Right hindlimb (tissue), 1 donor: ENCODE measurements around the gene NUDT2.
A peak's percentile ranks its signal among the peaks of the same experiment; 100 is the strongest.
"Not testable (repeated sequence)": the region's sequence is repeated elsewhere in the genome, so short reads cannot be mapped to it uniquely, and the experiment has no call there.

ENCODE experiments used
- DNase-seq: peaks from one replicate; pipeline ENCODE4 v3.0.0-alpha.2; 2018

The NUDT2 gene

DNA sequence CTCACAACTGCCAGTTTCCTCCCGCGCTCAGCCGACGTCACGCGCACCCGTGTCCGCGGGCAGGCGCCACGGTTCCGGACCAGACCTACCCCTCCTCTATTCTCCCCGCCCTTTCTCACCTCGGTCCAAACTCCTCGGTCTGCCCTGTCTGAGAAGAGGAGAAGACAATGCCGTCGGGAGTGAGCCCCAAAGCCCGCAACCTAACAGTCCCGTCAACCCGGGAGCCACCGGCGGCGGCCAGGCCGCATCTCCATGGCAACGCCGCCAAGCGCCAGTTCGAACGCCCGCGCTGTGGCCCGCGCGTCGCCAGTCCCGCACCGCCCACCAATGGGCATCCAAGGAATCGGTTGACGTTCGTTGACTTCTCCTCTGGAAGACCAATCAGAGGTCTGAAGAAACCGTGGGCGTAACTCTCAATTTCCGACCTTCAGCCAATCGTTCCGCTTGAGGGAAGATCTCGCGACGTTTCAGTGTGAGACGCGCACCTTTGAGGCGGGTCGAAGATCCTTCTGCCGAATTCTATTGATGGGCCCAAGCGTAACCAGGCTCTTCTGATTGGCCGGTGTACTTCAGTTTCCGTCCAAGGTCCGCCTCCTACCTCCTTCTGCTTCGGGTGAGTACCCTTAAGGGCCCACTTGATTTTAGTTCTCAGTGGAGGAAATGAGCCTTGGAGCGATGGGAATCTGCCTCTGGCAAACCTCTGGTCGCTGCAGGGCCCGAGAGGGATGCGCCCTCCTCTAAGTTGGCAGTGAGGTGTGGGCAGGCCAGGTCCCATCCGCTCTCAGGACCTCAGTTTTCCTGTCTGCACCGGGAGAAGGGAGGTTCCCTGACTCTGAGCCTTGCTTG is at the start of gene NUDT2, which contains the start of gene KIF24:
TSS of gene NUDT2 (plus strand) at position 583 of the 846 bp plus-strand sequence. CDS start 9,471 bp downstream, outside the sequence.
TSS of gene KIF24 (minus strand) at position 282 of the 846 bp plus-strand sequence. CDS start 17,922 bp downstream, outside the sequence.
- DNase-seq: peak; percentile 99

DNA sequence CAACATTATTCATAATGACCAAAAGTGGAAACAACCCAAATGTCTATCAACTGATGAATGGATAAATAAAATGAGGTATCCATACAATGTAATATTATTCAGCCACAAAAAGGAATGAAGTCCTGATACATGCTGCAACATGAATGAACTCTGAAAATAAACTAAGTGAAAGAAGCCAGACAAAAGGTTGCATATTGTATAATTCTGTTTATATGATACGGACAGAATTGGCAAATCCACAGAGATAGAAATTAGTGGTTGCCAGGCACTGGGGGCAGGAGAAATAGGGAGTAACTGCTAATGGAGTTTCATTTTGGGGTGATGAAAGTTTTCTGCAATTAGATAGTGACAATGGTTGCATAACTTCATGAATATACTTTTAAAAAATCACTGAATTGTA is 47.3 kb upstream of the NUDT2 start:
- no peak for DNase-seq

DNA sequence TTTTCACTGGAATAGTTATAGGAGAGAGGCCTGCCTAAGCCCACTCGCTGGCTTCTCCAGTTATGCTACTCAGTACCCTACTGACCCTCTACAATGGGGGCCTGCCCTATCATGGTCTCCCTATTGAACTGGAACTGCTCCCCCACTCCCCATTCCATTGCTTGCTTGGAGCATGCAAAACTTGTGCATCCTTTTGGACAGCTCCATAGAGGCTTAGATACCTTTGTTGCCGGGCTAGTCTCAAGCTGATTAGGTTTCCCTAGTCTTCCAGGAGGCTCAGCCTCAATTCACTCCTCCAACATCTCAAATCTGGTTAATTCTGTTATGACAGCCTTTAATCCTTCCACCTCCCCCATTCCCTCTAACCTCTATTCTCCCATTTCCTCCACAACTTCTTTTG is 40.2 kb upstream of the NUDT2 start:
- DNase-seq: no peak

DNA sequence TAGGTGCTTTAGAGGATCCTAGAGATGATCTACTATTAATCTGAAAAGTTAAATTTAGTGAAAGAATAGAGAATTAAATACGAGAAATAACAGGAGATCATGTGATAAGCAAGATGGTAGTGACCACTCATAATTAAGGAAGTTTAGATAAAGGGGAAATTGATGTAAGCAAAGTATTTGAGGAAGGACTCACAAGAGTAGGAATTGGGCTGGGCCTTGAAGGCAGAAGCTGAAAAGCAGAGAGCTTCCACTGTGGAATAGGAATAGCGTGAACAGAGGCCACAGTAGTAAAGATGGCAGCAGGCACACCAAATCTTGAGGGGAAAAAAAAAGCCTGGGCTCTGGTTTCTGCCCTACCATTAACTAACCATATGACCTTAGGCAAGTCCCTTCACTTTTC is 38.3 kb upstream of the NUDT2 start:
- DNase-seq: no peak

DNA sequence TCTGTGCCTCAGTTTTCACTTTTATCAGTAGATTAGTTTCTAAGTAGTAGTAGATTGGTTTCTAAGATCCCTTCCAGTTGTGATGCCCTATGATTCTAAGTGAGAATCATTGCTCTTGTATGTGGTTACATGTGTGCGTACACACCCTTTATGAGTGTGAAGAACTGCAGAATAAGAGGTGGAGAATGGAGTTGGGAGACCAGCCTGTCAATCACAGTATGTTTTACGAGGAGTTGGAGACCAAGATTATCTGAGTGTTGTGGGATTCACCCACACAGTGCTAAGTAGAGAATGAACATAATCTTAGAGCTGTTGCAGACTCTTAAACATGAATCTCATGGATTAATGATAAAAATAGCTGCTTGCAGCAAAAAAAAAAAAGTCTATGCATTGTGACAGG is 37.9 kb upstream of the NUDT2 start:
- no peak for DNase-seq

DNA sequence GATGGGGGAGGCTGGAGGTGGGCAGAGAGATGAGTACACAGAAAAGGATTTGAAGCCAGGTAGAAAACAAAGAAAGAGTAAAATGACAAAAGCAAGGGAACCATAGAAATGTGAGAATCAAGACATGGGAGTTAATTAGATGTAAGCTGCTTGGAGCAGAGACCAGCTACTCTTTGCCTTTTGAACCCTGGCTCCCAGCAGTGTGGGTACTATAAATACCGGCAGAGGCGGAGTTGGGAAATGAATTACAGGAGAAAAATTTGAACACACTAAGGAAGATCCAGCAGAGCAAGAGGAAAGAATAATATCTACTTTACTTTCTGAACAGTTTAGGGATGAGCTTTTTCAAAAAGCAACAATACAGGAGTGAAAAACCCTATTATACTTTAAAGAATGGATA is 36.8 kb upstream of the NUDT2 start:
- no peak for DNase-seq

DNA sequence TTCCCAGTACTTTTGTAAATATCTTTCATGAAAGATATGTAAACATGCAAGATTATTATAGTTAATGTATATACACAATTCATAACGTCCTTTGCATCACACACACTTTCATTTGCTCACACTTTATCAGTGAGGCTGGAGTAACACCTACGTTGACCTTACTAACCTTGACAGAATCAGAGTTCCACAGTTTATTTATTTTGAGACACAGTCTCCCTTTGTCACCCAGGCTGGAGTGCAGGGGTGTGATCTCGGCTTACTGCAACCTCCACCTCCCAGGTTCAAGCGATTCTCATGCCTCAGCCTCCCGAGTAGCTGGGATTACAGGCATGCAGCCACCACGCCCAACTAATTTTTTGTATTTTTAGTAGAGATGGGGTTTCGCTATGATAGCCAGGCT is 28.3 kb upstream of the NUDT2 start:
- not testable (repeated sequence) for DNase-seq

DNA sequence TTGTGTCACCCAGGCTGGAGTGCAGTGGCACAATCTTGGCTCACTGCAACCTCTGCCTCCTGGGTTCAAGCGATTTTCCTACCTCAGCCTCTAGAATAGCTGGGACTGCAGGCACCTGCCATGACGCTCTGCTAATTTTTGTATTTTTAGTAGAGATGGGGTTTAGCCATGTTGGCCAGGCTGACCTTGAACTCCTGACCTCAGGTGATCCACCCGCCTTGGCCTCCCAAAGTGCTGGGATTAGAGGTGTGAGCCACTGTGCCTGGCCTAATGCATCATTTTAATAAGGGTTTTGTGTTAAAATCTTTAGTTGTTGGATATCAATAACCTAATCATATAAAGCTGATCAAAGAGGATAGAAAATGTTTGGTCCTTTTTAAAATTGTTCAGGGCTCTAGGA is 21.1 kb upstream of the NUDT2 start:
- not testable (repeated sequence) for DNase-seq

DNA sequence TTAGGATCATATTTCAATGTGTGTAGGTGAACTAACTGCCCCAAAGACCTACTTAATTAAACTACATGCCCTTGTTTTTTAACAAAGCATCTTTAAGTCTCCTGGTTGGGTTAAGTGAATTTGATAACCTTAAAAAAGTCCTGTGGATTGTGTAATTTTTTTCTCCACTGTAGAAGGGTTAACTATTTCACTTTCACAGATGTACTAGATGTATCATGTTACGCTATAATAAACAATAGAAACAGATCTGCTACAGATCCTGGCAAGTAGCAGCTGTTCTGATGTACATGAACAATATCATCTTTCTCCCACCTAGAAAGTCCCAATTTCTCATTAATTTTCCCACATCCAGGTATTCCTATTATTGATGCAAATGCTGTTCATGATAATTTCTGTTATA is 19.2 kb upstream of the NUDT2 start:
- no peak for DNase-seq

DNA sequence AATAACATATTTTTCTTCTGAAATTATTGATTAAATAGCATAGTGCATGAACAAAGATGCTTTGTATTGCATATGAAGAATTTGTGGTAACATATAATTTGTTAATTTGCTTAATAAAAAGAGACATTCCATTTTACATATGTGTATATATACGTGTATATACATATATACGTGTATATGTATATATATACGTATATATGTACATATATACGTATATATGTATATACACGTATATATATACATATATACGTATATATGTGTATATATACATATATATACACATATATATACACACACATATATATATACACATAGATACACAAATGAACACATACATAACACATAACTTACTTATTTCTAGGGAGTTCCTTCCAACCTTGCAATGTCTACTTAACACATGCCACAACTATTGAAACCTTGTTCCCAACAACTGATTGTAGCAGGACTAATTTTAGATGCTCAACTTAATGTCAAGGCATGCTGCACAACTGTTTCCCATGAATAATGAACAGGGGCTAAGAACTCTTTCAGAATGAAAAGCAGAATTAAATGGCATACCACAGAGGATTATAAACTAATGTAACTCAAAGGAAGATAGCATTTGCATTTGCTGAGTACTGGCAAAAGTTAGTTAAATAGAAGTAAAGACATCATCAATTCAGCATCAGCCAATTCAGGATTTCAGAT is 17.7 kb upstream of the NUDT2 start:
- DNase-seq: no peak

DNA sequence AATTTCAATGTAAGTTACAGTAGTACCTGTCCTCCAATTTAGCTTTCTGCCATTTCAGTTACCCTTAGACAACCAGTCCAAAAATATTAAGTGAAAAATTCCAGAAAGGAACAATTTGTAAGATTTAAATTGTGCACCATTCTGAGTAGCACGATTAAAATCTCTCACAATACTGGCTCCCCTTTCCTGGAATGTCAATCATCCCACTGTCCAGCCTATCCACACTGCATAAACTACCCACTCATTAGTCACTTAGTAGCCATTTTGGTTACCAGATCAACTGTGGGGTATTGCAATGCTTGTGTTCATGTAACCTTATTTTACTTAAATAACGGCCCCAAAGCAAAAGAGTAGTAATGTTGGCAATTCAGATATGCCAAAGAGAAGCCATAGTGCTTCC is 11.9 kb upstream of the NUDT2 start:
- DNase-seq: no peak

DNA sequence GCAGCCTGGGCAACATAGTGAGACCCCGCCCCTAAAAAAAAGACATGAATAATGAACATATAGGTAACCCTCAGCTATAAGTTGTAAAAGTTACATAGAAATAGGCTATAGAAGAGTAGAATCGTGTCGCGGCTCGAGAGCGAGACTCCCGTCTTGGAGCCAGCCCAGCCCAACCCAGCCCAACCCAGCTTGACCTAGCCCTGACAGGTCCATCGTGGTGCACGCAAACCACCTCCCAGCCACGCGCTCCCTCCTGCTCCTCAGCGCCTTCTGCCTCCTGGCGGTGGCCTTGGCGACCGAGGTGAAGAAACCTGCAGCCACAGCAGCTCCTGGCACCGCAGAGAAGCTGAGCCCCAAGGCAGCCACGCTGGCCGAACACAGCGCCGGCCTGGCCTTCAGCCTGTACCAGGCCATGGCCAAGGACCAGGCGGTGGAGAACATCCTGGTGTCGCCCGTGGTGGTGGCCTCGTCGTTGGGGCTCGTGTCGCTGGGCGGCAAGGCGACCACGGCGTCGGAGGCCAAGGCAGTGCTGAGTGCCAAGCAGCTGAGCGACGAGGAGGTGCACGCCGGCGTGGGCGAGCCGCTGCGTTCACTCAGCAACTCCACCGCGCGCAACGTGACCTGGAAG is 11.1 kb upstream of the NUDT2 start:
- no peak for DNase-seq

DNA sequence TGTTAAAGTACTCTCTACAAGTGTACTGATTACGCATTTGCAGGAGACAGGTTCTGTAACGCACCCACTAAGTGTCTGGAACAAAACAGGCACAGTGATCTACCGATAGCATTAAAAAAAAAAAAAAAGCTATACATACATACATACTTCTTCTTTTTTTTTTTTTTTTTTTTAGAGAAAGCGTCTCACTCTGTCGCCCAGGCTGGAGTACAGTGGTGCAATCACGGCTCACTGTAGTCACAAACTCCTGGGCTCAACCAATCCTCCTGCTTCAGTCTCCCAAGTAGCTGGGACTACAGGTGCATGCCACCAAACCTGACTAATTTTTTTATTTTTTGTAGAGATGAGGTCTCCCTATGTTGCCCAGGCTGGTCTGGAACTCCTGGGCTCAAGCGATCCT is 7.9 kb upstream of the NUDT2 start:
- DNase-seq: no peak

DNA sequence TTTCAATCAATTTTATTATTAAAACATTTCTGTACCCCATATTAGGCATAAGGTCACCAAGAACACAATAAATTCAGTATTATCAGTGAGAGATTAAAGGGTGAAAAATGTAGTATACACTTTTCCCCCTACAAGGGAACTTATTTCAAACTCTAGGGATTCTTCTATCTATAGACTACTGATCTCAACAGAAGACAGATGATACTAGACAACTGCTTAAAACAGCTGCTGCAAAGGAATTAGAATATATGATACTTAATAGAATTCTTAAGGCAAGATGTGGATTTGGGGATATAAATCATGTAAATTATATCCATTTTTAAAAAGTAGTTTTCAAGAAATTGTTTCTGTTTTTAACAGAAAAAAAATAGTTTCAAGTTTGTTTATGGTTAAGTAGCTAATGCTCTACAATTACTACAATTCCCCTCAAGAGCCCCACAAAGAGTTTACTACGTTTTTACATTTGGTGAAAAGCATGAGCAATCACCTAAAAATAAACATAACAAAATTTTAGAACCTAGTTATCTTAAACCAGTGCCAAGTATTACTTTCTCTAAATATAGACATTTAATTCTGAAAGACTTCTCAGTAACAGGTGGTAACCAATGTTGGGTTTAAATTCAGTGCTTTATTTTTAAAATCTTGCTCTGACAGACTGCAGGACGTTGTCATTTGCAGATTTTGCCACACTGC is 6.3 kb upstream of the NUDT2 start:
- no peak for DNase-seq

DNA sequence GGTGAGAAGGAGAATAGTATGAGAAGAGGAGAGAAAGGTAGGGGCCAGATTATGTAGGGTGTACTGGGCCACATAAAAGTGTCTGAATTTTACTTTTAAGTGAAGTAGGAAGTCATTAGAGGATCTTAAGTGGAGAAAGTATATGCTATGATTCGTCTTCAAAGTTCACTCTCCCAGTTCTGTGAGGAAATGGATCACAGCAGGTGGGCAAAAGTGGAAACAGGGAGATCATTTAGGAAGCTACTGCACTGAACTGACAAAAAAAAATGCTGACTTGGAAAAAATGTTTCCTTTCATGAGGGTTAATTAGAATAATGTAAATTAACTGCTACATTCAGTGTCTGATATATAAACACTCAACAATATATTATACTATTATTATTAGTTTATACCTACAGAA is 2.7 kb upstream of the NUDT2 start:
- DNase-seq: no peak

DNA sequence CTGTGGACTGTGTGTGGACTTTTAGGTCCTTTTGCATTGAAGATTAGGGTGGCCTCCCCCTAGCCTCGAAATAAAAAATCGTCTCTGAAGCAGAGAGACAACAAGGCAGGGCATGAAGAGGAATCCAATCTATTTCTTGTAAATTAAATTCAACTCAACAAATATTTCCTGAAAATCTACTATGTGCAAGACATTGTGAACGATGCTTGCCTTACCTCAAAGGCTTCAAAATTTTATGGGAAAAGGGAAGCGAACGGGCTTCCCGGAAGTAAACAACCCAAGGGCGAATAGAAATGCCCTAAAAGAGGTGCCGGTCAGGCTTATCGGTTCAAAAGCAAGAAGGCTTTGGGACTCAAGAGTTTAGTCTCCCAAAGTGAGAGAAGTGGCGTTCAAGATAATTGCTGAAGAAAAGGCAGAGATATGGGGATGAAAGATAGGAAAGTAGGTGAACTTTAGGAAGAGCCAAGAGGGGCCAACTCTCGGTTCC is 826 bp upstream of the NUDT2 start:
- no peak for DNase-seq

DNA sequence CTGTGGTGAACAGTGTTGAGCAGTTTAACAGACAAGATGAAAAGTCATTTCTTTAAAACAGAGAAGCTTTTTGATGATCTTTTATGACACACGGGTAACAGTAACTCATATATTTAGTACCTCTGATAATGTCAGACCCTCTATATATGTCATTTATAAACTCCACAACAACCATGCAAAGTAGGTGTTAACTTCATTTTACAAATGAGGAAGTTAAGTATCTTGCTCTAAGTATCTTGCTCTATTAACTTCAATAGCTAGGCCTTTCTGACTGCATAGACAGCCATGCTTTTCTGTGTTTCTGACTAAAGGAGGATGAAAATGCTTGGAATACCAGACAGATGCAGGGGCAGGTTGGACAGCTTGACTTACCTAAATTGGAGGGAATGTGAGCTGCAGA is 1.8 kb downstream of the NUDT2 start:
- no peak for DNase-seq

DNA sequence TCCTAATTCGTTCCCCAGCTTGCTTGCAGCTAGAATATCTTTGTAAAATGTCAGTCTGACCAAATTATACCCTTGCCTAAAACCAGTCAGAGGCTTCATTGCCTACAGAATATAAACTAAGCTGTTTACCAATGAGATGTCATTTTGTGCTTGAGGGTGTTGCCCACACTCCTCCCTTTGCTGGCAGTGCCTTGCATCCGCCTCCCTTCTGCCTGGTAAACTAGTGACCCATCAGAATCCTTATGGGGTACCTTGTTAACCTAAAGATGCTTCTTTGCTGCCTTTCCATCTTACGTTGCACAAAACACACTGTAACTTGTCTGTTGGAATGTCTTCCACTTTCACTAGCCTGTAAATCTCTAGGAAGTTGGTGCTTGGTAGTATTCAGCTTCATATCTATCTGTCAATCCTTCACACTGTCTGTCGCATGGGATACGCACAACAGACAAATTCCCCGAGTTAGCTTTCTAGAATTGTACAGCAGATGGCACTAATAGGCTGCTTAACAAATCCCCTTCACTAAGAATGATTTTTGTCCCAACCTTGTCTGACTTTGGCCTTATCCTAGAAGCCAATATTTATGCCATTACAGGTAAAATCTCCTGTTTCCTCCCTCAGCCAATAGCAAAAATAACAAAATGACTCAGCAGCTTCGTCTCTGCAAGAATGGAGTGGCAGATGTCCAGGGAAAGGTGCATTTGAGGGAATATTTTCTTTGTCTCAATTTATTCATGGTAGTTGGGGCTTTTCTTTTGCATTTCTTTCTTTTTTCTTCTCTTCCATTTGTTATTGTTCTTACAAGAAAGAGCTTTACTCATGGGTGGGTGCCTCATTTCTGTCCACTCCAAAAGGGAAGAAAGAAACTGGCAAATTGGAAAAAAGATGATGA is 3.0 kb downstream of the NUDT2 start:
- no peak for DNase-seq

DNA sequence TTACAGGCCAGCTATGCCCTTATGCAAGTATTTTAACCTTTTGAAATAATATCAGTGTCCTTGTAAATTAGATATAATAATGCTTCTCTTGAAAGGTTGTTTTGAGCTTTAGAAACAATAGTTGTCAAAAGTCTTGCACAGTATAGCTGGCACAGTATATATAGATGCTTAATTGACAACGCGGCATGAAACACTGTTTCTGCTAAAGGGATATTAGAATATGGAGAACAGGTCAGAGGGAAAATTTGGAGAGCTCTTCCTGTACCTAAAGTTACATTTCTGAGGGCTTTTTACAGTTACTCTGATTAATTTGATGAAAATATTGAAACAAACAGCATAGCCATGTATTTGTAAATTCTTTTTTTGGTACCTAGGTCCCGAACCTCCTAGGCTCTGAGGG is 4.5 kb downstream of the NUDT2 start:
- DNase-seq: no peak

DNA sequence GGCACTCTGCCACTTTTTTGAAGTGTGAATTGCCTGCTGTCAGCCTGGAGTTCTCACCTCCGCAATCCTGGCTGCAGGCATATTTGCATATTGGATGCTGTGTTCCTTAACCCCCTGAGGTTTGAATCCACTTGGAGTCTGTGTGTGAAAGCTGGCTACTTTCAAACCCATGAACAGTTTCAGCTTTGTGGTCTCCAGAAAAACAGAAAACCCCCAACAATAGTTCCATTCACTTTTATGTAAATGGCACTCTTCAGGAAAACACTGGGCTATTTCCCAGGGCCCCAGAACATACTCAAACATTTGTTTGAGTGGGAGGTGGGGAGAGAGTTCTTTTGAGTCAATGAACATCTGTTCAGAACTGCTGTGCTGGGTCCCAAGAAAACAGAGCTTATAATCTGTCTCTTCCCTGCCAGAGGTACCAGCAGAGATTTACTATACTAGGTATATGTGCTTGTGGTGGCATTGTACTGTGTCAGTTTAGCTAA is 5.0 kb downstream of the NUDT2 start:
- DNase-seq: no peak

DNA sequence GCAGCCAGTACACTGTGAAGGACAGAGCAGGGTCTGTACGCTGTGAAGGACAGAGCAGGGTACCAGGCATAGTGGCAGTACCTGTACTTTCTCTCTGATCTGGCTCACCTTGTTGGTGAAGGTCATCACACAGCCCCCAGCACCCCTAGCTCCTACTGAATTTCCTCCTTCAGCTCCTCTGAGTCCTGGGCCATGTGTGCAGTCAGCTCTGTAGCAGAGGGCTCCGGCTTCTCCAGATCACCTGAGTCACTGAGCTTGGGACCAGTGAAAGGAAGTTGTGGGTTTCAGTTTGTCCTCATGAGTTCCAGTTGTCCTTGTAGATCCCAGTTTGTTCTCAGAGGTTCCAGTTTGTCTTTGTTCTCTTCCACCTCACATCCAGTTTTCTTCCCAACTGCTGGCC is 5.5 kb downstream of the NUDT2 start:
- DNase-seq: no peak

DNA sequence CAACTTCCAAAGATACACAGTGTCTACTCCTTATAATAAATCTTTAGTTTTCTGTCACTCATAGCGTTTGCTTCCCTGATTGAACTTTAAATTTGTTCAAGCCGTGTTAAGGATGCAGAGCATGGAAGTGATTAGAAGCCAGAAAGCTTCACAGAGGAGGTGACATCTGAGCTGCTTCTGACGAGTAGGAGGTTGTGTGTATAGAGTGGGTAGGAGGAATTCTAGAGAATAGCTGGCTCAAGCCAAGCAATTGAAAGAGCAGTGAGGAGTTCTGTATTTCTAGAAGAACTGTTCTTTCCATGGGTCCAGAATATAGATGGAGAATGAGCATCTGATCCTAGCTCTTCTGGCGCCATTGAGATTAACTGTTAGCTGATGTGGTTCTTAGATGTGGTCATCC is 6.0 kb downstream of the NUDT2 start:
- no peak for DNase-seq
